DND-41 (cell line): ENCODE data around the gene GNG13.
"Not testable (repeated sequence)": the region's sequence is repeated elsewhere in the genome, so short reads cannot be mapped to it uniquely, and the experiment has no call there.

Experiments
- ATAC-seq: fragments of 200-7000 bp; cut with Tn5 transposase; 3 replicates; pipeline ENCODE4 v1.9.1; 2021; ENCODE audit warnings: low read depth; ENCODE audit not compliant: insufficient read depth
- DNase-seq: peaks from one replicate; pipeline ENCODE4 v3.0.0-alpha.2; 2020
- H2AFZ ChIP-seq: 2 replicates; pipeline ENCODE4 v1.6.0; 2012; ENCODE audit warnings: low read depth, low read length
- H3K27ac ChIP-seq: 2 replicates; pipeline ENCODE4 v1.5.1; 2012; ENCODE audit warnings: low read length, inconsistent platforms
- H3K27me3 ChIP-seq: fragments of 200-600 bp; sonication (generic); 2 replicates; pipeline ENCODE4 v1.6.0; 2012; ENCODE audit warnings: low read length, mild to moderate bottlenecking, inconsistent platforms; ENCODE audit not compliant: insufficient read depth, poor library complexity
- H3K36me3 ChIP-seq: 2 replicates; pipeline ENCODE4 v1.5.1; 2012; ENCODE audit warnings: low read length, inconsistent platforms; ENCODE audit not compliant: insufficient read depth
- H3K4me1 ChIP-seq: 2 replicates; pipeline ENCODE4 v1.5.1; 2012; ENCODE audit warnings: mild to moderate bottlenecking, low read length; ENCODE audit not compliant: insufficient read depth
- H3K4me2 ChIP-seq: 2 replicates; pipeline ENCODE4 v1.6.0; 2012; ENCODE audit warnings: mild to moderate bottlenecking, moderate library complexity, low read length, inconsistent platforms; ENCODE audit not compliant: insufficient read depth
- H3K4me3 ChIP-seq, 2 experiments: fragments of 200-600 bp in 1 of 2; shearing (Covaris generic) in 1 of 2; 2 replicates each; pipeline ENCODE4 v1.5.1; 2012 to 2016; ENCODE audit warnings: inconsistent platforms in 2 of 2, low read length in 2 of 2, mild to moderate bottlenecking in 2 of 2, low read depth in 1 of 2, moderate library complexity in 1 of 2
- H3K79me2 ChIP-seq: 2 replicates; pipeline ENCODE4 v1.6.0; 2012; ENCODE audit warnings: low read length, inconsistent platforms; ENCODE audit not compliant: insufficient read depth
- H3K9ac ChIP-seq: 2 replicates; pipeline ENCODE4 v1.6.0; 2012; ENCODE audit warnings: low read depth, mild to moderate bottlenecking, inconsistent platforms, low read length, moderate library complexity
- H3K9me3 ChIP-seq: 2 replicates; pipeline ENCODE4 v1.5.1; 2012; ENCODE audit warnings: low read length, moderate library complexity, mild to moderate bottlenecking, inconsistent platforms; ENCODE audit not compliant: insufficient read depth, severe bottlenecking
- H4K20me1 ChIP-seq: 2 replicates; pipeline ENCODE4 v1.6.0; 2012; ENCODE audit warnings: low read length; ENCODE audit not compliant: insufficient read depth
- CTCF ChIP-seq: IDR thresholded peaks from 2 replicates; pipeline ENCODE4 v1.5.1; 2012; ENCODE audit warnings: borderline replicate concordance, low read length, moderate library complexity, mild to moderate bottlenecking; ENCODE audit not compliant: poor library complexity, severe bottlenecking; ENCODE audit errors: extremely low read depth
- EZH2 ChIP-seq: IDR thresholded peaks from 3 replicates; pipeline ENCODE4 v1.6.1; 2012; ENCODE audit warnings: borderline replicate concordance, low read depth, mild to moderate bottlenecking, moderate library complexity, low read length, inconsistent platforms; ENCODE audit not compliant: severe bottlenecking

Gene GNG13

GRCh38 chr16:777826-778225 lies 22.7 kb downstream of the GNG13 start:
- H2AFZ ChIP-seq = no peak overlapping the region
- no peaks in the 10 kb centered on the region for H3K9me3 ChIP-seq
- no peaks in the 10 kb centered on the region for H3K36me3 ChIP-seq
- no peaks in the 10 kb centered on the region for H3K79me2 ChIP-seq
- H3K27ac ChIP-seq = no peak overlapping the region
- ATAC-seq = no peak
- H3K4me2 ChIP-seq = no peak overlapping the region
- no peak overlapping the region for H3K9ac ChIP-seq
- H3K4me1 ChIP-seq = no peaks in the 10 kb centered on the region
- no peaks in the 10 kb centered on the region for H3K27me3 ChIP-seq
- TF ChIP-seq EZH2 (no peak), CTCF (no peak)
- H3K4me3 ChIP-seq = no peak overlapping the region
- peaks cover 2% of the 10 kb centered on the region; the same call in 1 of the 2 replicates for H4K20me1 ChIP-seq
- DNase-seq = no peak

- Histone ChIP-seq H3K27me3 (no peaks in the 10 kb centered on the region), H2AFZ (no peak overlapping the region), H3K79me2 (no peaks in the 10 kb centered on the region), H3K4me1 (no peaks in the 10 kb centered on the region), H3K9ac (no peak overlapping the region), H3K27ac (no peak overlapping the region), H3K4me3 (no peak overlapping the region), H3K36me3 (no peaks in the 10 kb centered on the region), H4K20me1 (peaks cover 2% of the 10 kb centered on the region; the same call in 1 of the 2 replicates), H3K9me3 (no peaks in the 10 kb centered on the region), H3K4me2 (no peak overlapping the region)
- TF ChIP-seq EZH2 (no peak), CTCF (no peak)
- ATAC-seq = no peak
- no peak for DNase-seq
Observed at GRCh38 chr16:776824-777223, 23.7 kb downstream of the GNG13 start.

- DNase-seq, H3K4me3 ChIP-seq, H3K27ac ChIP-seq, H2AFZ ChIP-seq, H3K9me3 ChIP-seq, H3K27me3 ChIP-seq, H3K9ac ChIP-seq, ATAC-seq, H3K79me2 ChIP-seq, H3K36me3 ChIP-seq, H4K20me1 ChIP-seq, H3K4me2 ChIP-seq, H3K4me1 ChIP-seq: not testable (repeated sequence)
Observed at GRCh38 chr16:776298-776697, 24.2 kb downstream of the GNG13 start.

GRCh38 chr16:775236-775796 lies 25.2 kb downstream of the GNG13 start:
- Histone ChIP-seq H3K4me3 (no peak overlapping the region), H3K27me3 (no peaks in the 10 kb centered on the region), H3K36me3 (no peaks in the 10 kb centered on the region), H3K4me1 (no peaks in the 10 kb centered on the region), H3K4me2 (no peak overlapping the region), H2AFZ (no peak overlapping the region), H3K27ac (no peak overlapping the region), H3K9ac (no peak overlapping the region), H3K79me2 (no peaks in the 10 kb centered on the region), H3K9me3 (no peaks in the 10 kb centered on the region), H4K20me1 (peaks cover 2% of the 10 kb centered on the region; the same call in 1 of the 2 replicates)
- no peak for DNase-seq
- TF ChIP-seq EZH2 (no peak), CTCF (no peak)
- ATAC-seq = no peak
